ENCODE measurements around the gene CAPN11.
"Not testable (repeated sequence)": the region's sequence is repeated elsewhere in the genome, so short reads cannot be mapped to it uniquely, and the experiment has no call there.

The CAPN11 gene

GRCh38 chr6:44228433-44228832, 69.8 kb downstream of the CAPN11 start:
- TF ChIP-seq CTCF (IDR thresholded peaks at IDR 0.05; ENCODE audit: insufficient read depth, low read depth, low read length, missing control alignments) = no peak
- no peak for DNase-seq (ENCODE audit: low read depth)
- no peak overlapping the region for H3K4me3 ChIP-seq (ENCODE audit: low read length)

GRCh38 chr6:44228836-44229235, 70.2 kb downstream of the CAPN11 start:
- TF ChIP-seq CTCF (IDR thresholded peaks at IDR 0.05; ENCODE audit: insufficient read depth, low read depth, low read length, missing control alignments) = no peak
- no peak for DNase-seq (ENCODE audit: low read depth)
- H3K4me3 ChIP-seq (ENCODE audit: low read length) = no peak overlapping the region

- TF ChIP-seq CTCF (IDR thresholded peaks at IDR 0.05; ENCODE audit: insufficient read depth, low read depth, low read length, missing control alignments) = no peak
- no peak for DNase-seq (ENCODE audit: low read depth)
- H3K4me3 ChIP-seq (ENCODE audit: low read length) = no peak overlapping the region
Observed at GRCh38 chr6:44229376-44230033, 70.9 kb downstream of the CAPN11 start.

GRCh38 chr6:44230034-44230675, 71.5 kb downstream of the CAPN11 start:
- no peak for DNase-seq (ENCODE audit: low read depth)
- no peak overlapping the region for H3K4me3 ChIP-seq (ENCODE audit: low read length)

GRCh38 chr6:44231426-44231825, 72.8 kb downstream of the CAPN11 start:
- not testable (repeated sequence) for H3K4me3 ChIP-seq (ENCODE audit: low read length); DNase-seq (ENCODE audit: low read depth)

More at GRCh38 chr6:44230034-44230675, 71.5 kb downstream of the CAPN11 start:
- no peak for TF ChIP-seq CTCF (IDR thresholded peaks at IDR 0.05; ENCODE audit: insufficient read depth, low read depth, low read length, missing control alignments)

GRCh38 chr6:44232676-44233566, 74.3 kb downstream of the CAPN11 start:
- DNase-seq (ENCODE audit: low read depth) = no peak
- no peak for TF ChIP-seq CTCF (IDR thresholded peaks at IDR 0.05; ENCODE audit: insufficient read depth, low read depth, low read length, missing control alignments)
- no peak overlapping the region for H3K4me3 ChIP-seq (ENCODE audit: low read length)

GRCh38 chr6:44233567-44234100, 75.0 kb downstream of the CAPN11 start:
- no peak overlapping the region for H3K4me3 ChIP-seq (ENCODE audit: low read length)
- no peak for TF ChIP-seq CTCF (IDR thresholded peaks at IDR 0.05; ENCODE audit: insufficient read depth, low read depth, low read length, missing control alignments)
- no peak for DNase-seq (ENCODE audit: low read depth)
